K562 (cell line): ENCODE data around the gene HJV. TPM values are rescaled to one million over a fixed set of nuclear protein-coding genes. Genes with fewer than 3 reads are reported as not detected.

Experiments
- CTCFL ChIP-seq: IDR thresholded peaks from 2 replicates; pipeline ENCODE4 v1.6.1; 2011; ENCODE audit warnings: borderline replicate concordance, low read depth, mild to moderate bottlenecking, moderate library complexity, low read length; ENCODE audit not compliant: insufficient read depth, poor library complexity, severe bottlenecking
- LCOR ChIP-seq: sonication (generic); formaldehyde crosslinking; IDR thresholded peaks from 2 replicates; pipeline ENCODE4 v1.8.0; 2022; ENCODE audit warnings: mild to moderate bottlenecking, missing genetic modification reagents
- MTA3 ChIP-seq: fragments of 450-650 bp; formaldehyde crosslinking; IDR thresholded peaks from 2 replicates; pipeline ENCODE4 v1.6.1; 2017; ENCODE audit warnings: mild to moderate bottlenecking, borderline replicate concordance
- PURB ChIP-seq: sonication (generic); formaldehyde crosslinking; IDR thresholded peaks from 2 replicates; pipeline ENCODE4 v1.9.0; 2021; ENCODE audit warnings: low read depth, mild to moderate bottlenecking, missing genetic modification reagents
- RBM15 ChIP-seq: fragments of 200-400 bp; formaldehyde crosslinking; IDR thresholded peaks from 2 replicates; pipeline ENCODE4 v1.6.1; 2018; ENCODE audit warnings: mild to moderate bottlenecking, low read length, moderate library complexity; ENCODE audit not compliant: insufficient read depth
- STAT6 ChIP-seq: sonication (generic); formaldehyde crosslinking; IDR thresholded peaks from 2 replicates; pipeline ENCODE4 v1.8.1; 2023; ENCODE audit warnings: mild to moderate bottlenecking, missing genetic modification reagents
- TCF3 ChIP-seq: sonication (generic); formaldehyde crosslinking; IDR thresholded peaks from 2 replicates; pipeline ENCODE4 v1.4.0; 2020; ENCODE audit warnings: mild to moderate bottlenecking, missing genetic modification reagents
- TFE3 ChIP-seq: fragments of 450-650 bp; formaldehyde crosslinking; IDR thresholded peaks from 2 replicates; pipeline ENCODE4 v1.4.0; 2020; ENCODE audit warnings: mild to moderate bottlenecking, mixed read lengths
- ZBTB17 ChIP-seq: fragments of 450-650 bp; formaldehyde crosslinking; IDR thresholded peaks from 2 replicates; pipeline ENCODE4 v1.4.0; 2020; ENCODE audit warnings: mild to moderate bottlenecking
- ZNF253 ChIP-seq: fragments of 250-450 bp; sonication (Bioruptor Pico); conservative IDR thresholded peaks from 2 replicates; pipeline ENCODE4 v1.6.1; 2021; ENCODE audit warnings: mild to moderate bottlenecking
- ZNF717 ChIP-seq: fragments of 250-450 bp; sonication (Bioruptor Pico); IDR thresholded peaks from 2 replicates; pipeline ENCODE4 v1.5.0; 2021
- polyA plus RNA-seq, 8 experiments: library from polyadenylated mRNA; depleted of rRNA in 4 of 8; stranded (reverse) in 5 of 8; unstranded in 3 of 8; fragments of >200 nt; fragmentation: Nextera tagmentation in 2 of 8; fragmentation: Illumina TruSeq in 1 of 8; extraction: Ambion mirVana in 2 of 8; extraction: Trizol in 1 of 8; gene quantifications; 2 replicates each; pipeline versions ENCODE4 v1.2.1 to v1.2.3, GENCODE V29; 2011 to 2014; ENCODE audit warnings: inconsistent platforms in 1 of 8, missing spikeins in 1 of 8
- total RNA-seq, 7 experiments: library from RNA; depleted of rRNA in 6 of 7; stranded (reverse); fragments of >200 nt in 6 of 7; fragmentation: Illumina TruSeq in 2 of 7; extraction: Trizol in 2 of 7; gene quantifications; 2 replicates each; pipeline versions ENCODE4 v1.2.1 to v1.2.3, GENCODE V29; 2011 to 2021; ENCODE audit warnings: low replicate concordance in 1 of 7
- TF ChIP-seq, protein P1 (sequence below): fragments of 450-650 bp; IDR thresholded peaks from 2 replicates; pipeline ENCODE4 v1.6.1; 2018; ENCODE audit not compliant: partially characterized antibody
- TF ChIP-seq, protein P2 (sequence below): sonication (generic); formaldehyde crosslinking; IDR thresholded peaks from 2 replicates; pipeline ENCODE4 v1.8.1; 2023; ENCODE audit warnings: mild to moderate bottlenecking, missing genetic modification reagents

The HJV gene
- total and polyA plus RNA-seq, 9 of the 15 experiments (the other 6 are each of a cell fraction or from before 2014, with no cell fraction given) = 1.0 to 6.6 (median 2.4) TPM

DNA sequence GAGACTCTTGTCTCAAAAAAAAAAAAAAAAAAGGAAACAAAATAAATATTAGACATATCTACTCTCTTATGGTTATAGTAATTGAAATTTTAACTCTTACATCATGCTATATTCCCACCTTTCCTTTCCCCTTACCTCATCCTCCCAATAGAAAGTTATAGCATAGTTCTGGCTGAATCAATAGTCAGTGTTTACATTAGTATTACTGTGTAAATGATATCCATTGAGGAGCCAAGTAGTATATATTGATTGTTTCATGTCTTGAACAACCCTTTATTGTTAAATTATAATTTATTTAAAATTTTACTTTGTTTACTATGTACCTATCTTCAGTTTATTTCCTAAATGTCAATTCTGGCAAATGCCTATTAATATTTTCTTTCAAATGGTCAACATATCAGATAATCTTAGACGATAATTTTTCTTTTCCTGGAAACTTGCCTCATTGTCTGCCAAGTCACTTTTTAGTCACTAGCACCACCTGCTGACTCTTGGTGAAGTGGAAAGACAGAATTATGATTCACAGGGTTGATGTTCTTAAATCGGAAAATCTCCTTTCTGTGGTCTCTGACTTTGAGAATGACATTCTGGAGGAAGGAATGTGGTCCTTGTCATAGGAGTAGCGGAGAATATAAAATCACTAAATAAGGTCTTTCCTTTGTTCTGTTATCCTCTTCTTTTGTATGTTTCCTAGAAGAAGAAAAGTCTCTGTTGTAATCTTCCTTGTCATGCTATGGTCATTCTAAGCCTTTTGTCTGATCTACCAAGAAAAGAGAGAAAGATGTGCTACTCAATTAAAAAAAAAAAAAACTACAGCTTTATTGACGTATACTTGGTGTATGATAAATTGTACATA, 8.6 kb downstream of the HJV start (continued):
- TF ChIP-seq RBM15 (no peak), ZBTB17 (CRISPR knock-in tag) (no peak), ZNF253 (CRISPR knock-in tag) (no peak), TFE3 (CRISPR knock-in tag) (no peak), PURB (CRISPR knock-in tag) (no peak), CTCFL (no peak), ZNF717 (no peak), MTA3 (no peak), STAT6 (CRISPR knock-in tag) (no peak), LCOR (CRISPR knock-in tag) (no peak), TCF3 (CRISPR knock-in tag) (no peak)
- TF ChIP-seq, protein P1, sequence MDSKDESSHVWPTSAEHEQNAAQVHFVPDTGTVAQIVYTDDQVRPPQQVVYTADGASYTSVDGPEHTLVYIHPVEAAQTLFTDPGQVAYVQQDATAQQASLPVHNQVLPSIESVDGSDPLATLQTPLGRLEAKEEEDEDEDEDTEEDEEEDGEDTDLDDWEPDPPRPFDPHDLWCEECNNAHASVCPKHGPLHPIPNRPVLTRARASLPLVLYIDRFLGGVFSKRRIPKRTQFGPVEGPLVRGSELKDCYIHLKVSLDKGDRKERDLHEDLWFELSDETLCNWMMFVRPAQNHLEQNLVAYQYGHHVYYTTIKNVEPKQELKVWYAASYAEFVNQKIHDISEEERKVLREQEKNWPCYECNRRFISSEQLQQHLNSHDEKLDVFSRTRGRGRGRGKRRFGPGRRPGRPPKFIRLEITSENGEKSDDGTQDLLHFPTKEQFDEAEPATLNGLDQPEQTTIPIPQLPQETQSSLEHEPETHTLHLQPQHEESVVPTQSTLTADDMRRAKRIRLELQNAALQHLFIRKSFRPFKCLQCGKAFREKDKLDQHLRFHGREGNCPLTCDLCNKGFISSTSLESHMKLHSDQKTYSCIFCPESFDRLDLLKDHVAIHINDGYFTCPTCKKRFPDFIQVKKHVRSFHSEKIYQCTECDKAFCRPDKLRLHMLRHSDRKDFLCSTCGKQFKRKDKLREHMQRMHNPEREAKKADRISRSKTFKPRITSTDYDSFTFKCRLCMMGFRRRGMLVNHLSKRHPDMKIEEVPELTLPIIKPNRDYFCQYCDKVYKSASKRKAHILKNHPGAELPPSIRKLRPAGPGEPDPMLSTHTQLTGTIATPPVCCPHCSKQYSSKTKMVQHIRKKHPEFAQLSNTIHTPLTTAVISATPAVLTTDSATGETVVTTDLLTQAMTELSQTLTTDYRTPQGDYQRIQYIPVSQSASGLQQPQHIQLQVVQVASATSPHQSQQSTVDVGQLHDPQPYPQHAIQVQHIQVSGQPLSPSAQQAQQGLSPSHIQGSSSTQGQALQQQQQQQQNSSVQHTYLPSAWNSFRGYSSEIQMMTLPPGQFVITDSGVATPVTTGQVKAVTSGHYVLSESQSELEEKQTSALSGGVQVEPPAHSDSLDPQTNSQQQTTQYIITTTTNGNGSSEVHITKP = no peak
- TF ChIP-seq, protein P2, sequence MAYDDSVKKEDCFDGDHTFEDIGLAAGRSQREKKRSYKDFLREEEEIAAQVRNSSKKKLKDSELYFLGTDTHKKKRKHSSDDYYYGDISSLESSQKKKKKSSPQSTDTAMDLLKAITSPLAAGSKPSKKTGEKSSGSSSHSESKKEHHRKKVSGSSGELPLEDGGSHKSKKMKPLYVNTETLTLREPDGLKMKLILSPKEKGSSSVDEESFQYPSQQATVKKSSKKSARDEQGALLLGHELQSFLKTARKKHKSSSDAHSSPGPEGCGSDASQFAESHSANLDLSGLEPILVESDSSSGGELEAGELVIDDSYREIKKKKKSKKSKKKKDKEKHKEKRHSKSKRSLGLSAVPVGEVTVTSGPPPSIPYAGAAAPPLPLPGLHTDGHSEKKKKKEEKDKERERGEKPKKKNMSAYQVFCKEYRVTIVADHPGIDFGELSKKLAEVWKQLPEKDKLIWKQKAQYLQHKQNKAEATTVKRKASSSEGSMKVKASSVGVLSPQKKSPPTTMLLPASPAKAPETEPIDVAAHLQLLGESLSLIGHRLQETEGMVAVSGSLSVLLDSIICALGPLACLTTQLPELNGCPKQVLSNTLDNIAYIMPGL (CRISPR knock-in tag) = no peak
